ENCODE measurements around the gene CNTN4. TPM values are rescaled to one million over a fixed set of nuclear protein-coding genes. Genes with fewer than 3 reads are reported as not detected.

CNTN4 gene
- total RNA-seq, 1 experiment from 2014 or later = 5.7 TPM

GRCh38 chr3:2655229-2655701 is 556.6 kb downstream of the CNTN4 start:
- Histone ChIP-seq H3K36me3 (ENCODE audit: insufficient read depth, low read length, poor library complexity, severe bottlenecking) (no peaks in the 10 kb centered on the region), H3K27ac (ENCODE audit: low read depth, low read length, poor library complexity, severe bottlenecking) (no peak overlapping the region), H3K9me3 (ENCODE audit: low read depth, low read length, poor library complexity, severe bottlenecking) (peaks cover 5% of the 10 kb centered on the region), H3K27me3 (replicated peaks; ENCODE audit: insufficient read depth, low read depth, low read length, poor library complexity) (no peaks in the 10 kb centered on the region), H3K4me1 (ENCODE audit: insufficient read depth, low read length, poor library complexity, severe bottlenecking) (no peaks in the 10 kb centered on the region), H3K4me3 (ENCODE audit: low read depth, low read length, poor library complexity, severe bottlenecking) (no peak overlapping the region)
- DNase-seq (ENCODE audit: low spot score) = no peak
- intact Hi-C loops (cut with micrococcal nuclease; ENCODE audit: unreplicated experiment) = no loop called here
- BruUV-seq (replicated peaks) = no TSS peak
- no peak for TF ChIP-seq CTCF (conservative IDR thresholded peaks at IDR 0.05; ENCODE audit: low read depth, low read length)
- no peak for TF ChIP-seq EZH2 (IDR thresholded peaks at IDR 0.05; ENCODE audit: borderline replicate concordance, low read depth, low read length, poor library complexity, severe bottlenecking)
- ChIA-PET POLR2A (ENCODE audit: low non-redundant PET) (no interaction called here), CTCF (no interaction called here)

GRCh38 chr3:2656806-2657777 is 558.4 kb downstream of the CNTN4 start:
- TF ChIP-seq CTCF (conservative IDR thresholded peaks at IDR 0.05; ENCODE audit: low read depth, low read length) (no peak), EZH2 (IDR thresholded peaks at IDR 0.05; ENCODE audit: borderline replicate concordance, low read depth, low read length, poor library complexity, severe bottlenecking) (no peak)
- no peaks in the 10 kb centered on the region for H3K36me3 ChIP-seq (ENCODE audit: insufficient read depth, low read length, poor library complexity, severe bottlenecking)
- no peak overlapping the region for H3K4me3 ChIP-seq (ENCODE audit: low read depth, low read length, poor library complexity, severe bottlenecking)
- peak; percentile 11 for DNase-seq (ENCODE audit: low spot score)
- H3K4me1 ChIP-seq (ENCODE audit: insufficient read depth, low read length, poor library complexity, severe bottlenecking) = no peaks in the 10 kb centered on the region
- no peak overlapping the region for H3K27ac ChIP-seq (ENCODE audit: low read depth, low read length, poor library complexity, severe bottlenecking)
- H3K9me3 ChIP-seq (ENCODE audit: low read depth, low read length, poor library complexity, severe bottlenecking) = peaks cover 5% of the 10 kb centered on the region
- intact Hi-C loops (cut with micrococcal nuclease; ENCODE audit: unreplicated experiment) = no loop called here
- no peaks in the 10 kb centered on the region for H3K27me3 ChIP-seq (replicated peaks; ENCODE audit: insufficient read depth, low read depth, low read length, poor library complexity)
- no TSS peak for BruUV-seq (replicated peaks)
- ChIA-PET POLR2A (ENCODE audit: low non-redundant PET) (interaction anchor here (0.7 kb wide), 1 partner anchor 50 kb away, joined by 3 read pairs; no protein-coding TSS in a partner anchor), CTCF (no interaction called here)

- ChIA-PET CTCF (no interaction called here), POLR2A (ENCODE audit: low non-redundant PET) (interaction anchor here (0.7 kb wide), 2 partner anchors 51 to 200 kb away, joined by 3 to 11 read pairs; no protein-coding TSS in a partner anchor)
- Histone ChIP-seq H3K27ac (ENCODE audit: low read depth, low read length, poor library complexity, severe bottlenecking) (no peak overlapping the region), H3K36me3 (ENCODE audit: insufficient read depth, low read length, poor library complexity, severe bottlenecking) (no peaks in the 10 kb centered on the region), H3K27me3 (replicated peaks; ENCODE audit: insufficient read depth, low read depth, low read length, poor library complexity) (no peaks in the 10 kb centered on the region), H3K4me3 (ENCODE audit: low read depth, low read length, poor library complexity, severe bottlenecking) (no peak overlapping the region), H3K9me3 (ENCODE audit: low read depth, low read length, poor library complexity, severe bottlenecking) (peaks cover 5% of the 10 kb centered on the region), H3K4me1 (ENCODE audit: insufficient read depth, low read length, poor library complexity, severe bottlenecking) (no peaks in the 10 kb centered on the region)
- TF ChIP-seq EZH2 (IDR thresholded peaks at IDR 0.05; ENCODE audit: borderline replicate concordance, low read depth, low read length, poor library complexity, severe bottlenecking) (no peak), CTCF (conservative IDR thresholded peaks at IDR 0.05; ENCODE audit: low read depth, low read length) (no peak)
- no peak for DNase-seq (ENCODE audit: low spot score)
- no TSS peak for BruUV-seq (replicated peaks)
- intact Hi-C loops (cut with micrococcal nuclease; ENCODE audit: unreplicated experiment) = no loop called here
These were observed 559.3 kb downstream of the CNTN4 start for GRCh38 chr3:2657971-2658370.

Data from A673 (cell line).